ENCODE data around the gene PSMF1. TPM values are rescaled to one million over a fixed set of nuclear protein-coding genes. Genes with fewer than 3 reads are reported as not detected.

PSMF1 gene
- total and polyA plus RNA-seq, 2 donors (not counting 3 experiments of a cell fraction or from before 2014, with no cell fraction given): 142 to 354 TPM

DNA sequence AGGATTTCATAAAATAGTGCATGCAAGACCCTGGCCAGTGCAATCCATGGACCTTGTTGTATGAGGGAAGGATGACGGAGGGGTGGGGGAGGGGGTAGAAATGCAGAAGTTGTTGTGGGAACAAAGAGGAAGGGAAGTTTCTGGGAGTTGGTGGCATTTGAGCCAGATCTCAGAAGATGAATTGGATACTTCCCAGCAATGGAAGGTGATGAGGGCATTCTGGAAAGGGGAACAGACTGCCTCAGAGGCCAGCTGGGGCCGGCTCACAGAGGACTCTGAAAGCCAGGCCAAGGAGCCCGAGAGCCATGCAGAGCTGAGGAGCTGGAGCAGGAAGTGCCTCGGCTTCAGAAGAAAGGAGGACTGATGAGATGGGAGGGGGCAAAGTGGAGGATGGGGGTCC, 63.7 kb downstream of the PSMF1 start:
- H3K4me2 ChIP-seq (ENCODE audit: insufficient read depth, low read length): no peak overlapping the region
- H3K4me1 ChIP-seq (ENCODE audit: control insufficient read depth, extremely low read depth, insufficient read depth, low read length): no peaks in the 10 kb centered on the region
- H4K20me1 ChIP-seq (replicated peaks; ENCODE audit: control insufficient read depth, extremely low read depth, insufficient read depth, low read length): no peaks in the 10 kb centered on the region
- ChIA-PET POLR2A (no interaction called here), CTCF (no interaction called here)
- no peak overlapping the region for H3K9ac ChIP-seq (replicated peaks; ENCODE audit: extremely low read depth, insufficient read depth, low read length)
- FAIRE-seq (no peak), DNase-seq (ENCODE audit: low read depth, low spot score) (no peak)
- H3K9me3 ChIP-seq (replicated peaks; ENCODE audit: control insufficient read depth, insufficient read depth, low read length): no peaks in the 10 kb centered on the region
- no peaks in the 10 kb centered on the region for H3K79me2 ChIP-seq (ENCODE audit: control insufficient read depth, insufficient read depth, low read length)
- no peak overlapping the region for H2AFZ ChIP-seq (ENCODE audit: low read depth, low read length)
- no peaks in the 10 kb centered on the region for H3K36me3 ChIP-seq (ENCODE audit: control insufficient read depth in 2 of 2, extremely low read depth in 1 of 2, insufficient read depth in 2 of 2, low read length in 2 of 2)
- no peaks in the 10 kb centered on the region for H3K9me1 ChIP-seq (replicated peaks; ENCODE audit: control insufficient read depth, extremely low read depth, insufficient read depth, low read length)
- no peak overlapping the region for H3K4me3 ChIP-seq (replicated peaks in 1 of 3; ENCODE audit: insufficient read depth in 1 of 3, low read depth in 1 of 3, low read length in 3 of 3)
- no peak for TF ChIP-seq MYC (IDR thresholded peaks at IDR 0.05; ENCODE audit: low read depth, low read length)
- TF ChIP-seq, protein P1, sequence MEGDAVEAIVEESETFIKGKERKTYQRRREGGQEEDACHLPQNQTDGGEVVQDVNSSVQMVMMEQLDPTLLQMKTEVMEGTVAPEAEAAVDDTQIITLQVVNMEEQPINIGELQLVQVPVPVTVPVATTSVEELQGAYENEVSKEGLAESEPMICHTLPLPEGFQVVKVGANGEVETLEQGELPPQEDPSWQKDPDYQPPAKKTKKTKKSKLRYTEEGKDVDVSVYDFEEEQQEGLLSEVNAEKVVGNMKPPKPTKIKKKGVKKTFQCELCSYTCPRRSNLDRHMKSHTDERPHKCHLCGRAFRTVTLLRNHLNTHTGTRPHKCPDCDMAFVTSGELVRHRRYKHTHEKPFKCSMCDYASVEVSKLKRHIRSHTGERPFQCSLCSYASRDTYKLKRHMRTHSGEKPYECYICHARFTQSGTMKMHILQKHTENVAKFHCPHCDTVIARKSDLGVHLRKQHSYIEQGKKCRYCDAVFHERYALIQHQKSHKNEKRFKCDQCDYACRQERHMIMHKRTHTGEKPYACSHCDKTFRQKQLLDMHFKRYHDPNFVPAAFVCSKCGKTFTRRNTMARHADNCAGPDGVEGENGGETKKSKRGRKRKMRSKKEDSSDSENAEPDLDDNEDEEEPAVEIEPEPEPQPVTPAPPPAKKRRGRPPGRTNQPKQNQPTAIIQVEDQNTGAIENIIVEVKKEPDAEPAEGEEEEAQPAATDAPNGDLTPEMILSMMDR (IDR thresholded peaks at IDR 0.05; ENCODE audit: extremely low read depth in 1 of 2, insufficient read depth in 1 of 2, low read depth in 1 of 2, low read length in 2 of 2): no peak
- TF ChIP-seq POLR2A (IDR thresholded peaks at IDR 0.05; ENCODE audit: low read depth, low read length): no peak
- TF ChIP-seq GATA2 (IDR thresholded peaks at IDR 0.05; ENCODE audit: insufficient read depth, insufficient read length, low read depth, low read length): no peak
- TF ChIP-seq FOS (IDR thresholded peaks at IDR 0.05; ENCODE audit: borderline replicate concordance, insufficient read depth, low read length): no peak
- TF ChIP-seq JUN (IDR thresholded peaks at IDR 0.05; ENCODE audit: borderline replicate concordance, insufficient read depth, insufficient read length, low read depth): no peak
- TF ChIP-seq POLR2AphosphoS5 (IDR thresholded peaks at IDR 0.05; ENCODE audit: insufficient read depth, low read depth, low read length): no peak
- no peak for TF ChIP-seq EZH2 (IDR thresholded peaks at IDR 0.05; ENCODE audit: borderline replicate concordance, low read depth, low read length, severe bottlenecking)
- TF ChIP-seq, protein P2, sequence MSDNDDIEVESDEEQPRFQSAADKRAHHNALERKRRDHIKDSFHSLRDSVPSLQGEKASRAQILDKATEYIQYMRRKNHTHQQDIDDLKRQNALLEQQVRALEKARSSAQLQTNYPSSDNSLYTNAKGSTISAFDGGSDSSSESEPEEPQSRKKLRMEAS (IDR thresholded peaks at IDR 0.05; ENCODE audit: insufficient read depth, insufficient read length): no peak
- H3K27me3 ChIP-seq (ENCODE audit: control insufficient read depth in 2 of 2, insufficient read depth in 2 of 2, low read length in 2 of 2): peaks cover 12 to 22% of the 10 kb centered on the region in 2 experiments
- no TSS peak for BruUV-seq (replicated peaks)
- H3K27ac ChIP-seq (ENCODE audit: insufficient read depth, low read depth, low read length): no peak overlapping the region
- intact Hi-C loops (cut with micrococcal nuclease): loop anchor here (10.0 kb wide), 1 partner anchor 227 kb away; no protein-coding TSS in a partner anchor
- dilution Hi-C loops (cut with MboI; ENCODE audit: extremely low pct_ligation_motif_present, low sequenced_read_pairs): no loop called here

All from endothelial cell of umbilical vein (primary cell).